NB4 (cell line): ENCODE results near the gene NR4A3.

Experiments
- DNase-seq: peaks from one replicate; pipeline ENCODE4 v3.0.0; 2010; ENCODE audit warnings: low read depth
- H3K4me3 ChIP-seq: one replicate; pipeline ENCODE4 v1.5.1; 2011; ENCODE audit warnings: mild to moderate bottlenecking, low read depth, low read length, moderate library complexity
- CTCF ChIP-seq: IDR thresholded peaks from one replicate; pipeline ENCODE4 v1.5.1; 2012; ENCODE audit warnings: low read depth, low read length
- MAX ChIP-seq: IDR thresholded peaks from 2 replicates; pipeline ENCODE4 v1.6.1; 2011; ENCODE audit warnings: low read depth, low read length
- MYC ChIP-seq: IDR thresholded peaks from 2 replicates; pipeline ENCODE4 v1.6.1; 2011; ENCODE audit warnings: low read depth, low read length
- POLR2A ChIP-seq: IDR thresholded peaks from 2 replicates; pipeline ENCODE4 v1.6.1; 2011; ENCODE audit warnings: mild to moderate bottlenecking; ENCODE audit not compliant: insufficient read length; ENCODE audit errors: extremely low read depth

Gene NR4A3

GRCh38 chr9:99834474-99834873, 12.8 kb downstream of the NR4A3 start:
- no peak overlapping the region for H3K4me3 ChIP-seq
- TF ChIP-seq MYC (no peak), POLR2A (no peak), CTCF (no peak), MAX (no peak)
- DNase-seq = no peak

GRCh38 chr9:99835142-99835541, 13.5 kb downstream of the NR4A3 start:
- TF ChIP-seq MAX (no peak), MYC (no peak), POLR2A (no peak), CTCF (no peak)
- DNase-seq = no peak
- no peak overlapping the region for H3K4me3 ChIP-seq

DNA sequence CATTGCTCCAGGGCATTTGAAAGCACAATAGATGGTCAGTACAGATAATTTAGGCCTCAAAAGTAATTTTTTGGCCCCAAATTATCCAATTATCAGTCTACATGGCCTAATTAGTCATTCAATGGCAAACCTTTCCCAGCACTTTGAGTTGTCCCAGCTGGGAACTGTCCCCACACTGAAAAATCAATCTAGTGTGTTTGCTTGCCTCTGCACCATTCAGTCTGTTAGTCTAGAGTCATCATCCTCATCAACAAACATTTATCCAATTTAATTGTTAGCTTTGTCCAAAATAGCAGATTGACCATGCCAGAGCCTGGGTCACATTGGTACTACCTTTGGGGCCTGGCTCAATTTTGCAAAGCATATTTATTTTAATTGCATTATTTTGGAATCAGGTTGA, 13.9 kb downstream of the NR4A3 start:
- TF ChIP-seq CTCF (no peak), MAX (no peak), POLR2A (no peak), MYC (no peak)
- DNase-seq = no peak
- no peak overlapping the region for H3K4me3 ChIP-seq

GRCh38 chr9:99840072-99840471, 18.4 kb downstream of the NR4A3 start:
- H3K4me3 ChIP-seq = no peak overlapping the region
- DNase-seq = no peak
- no peak for TF ChIP-seq POLR2A

- no peak overlapping the region for H3K4me3 ChIP-seq
- DNase-seq = no peak
- TF ChIP-seq CTCF = no peak
- no peak for TF ChIP-seq MYC
- no peak for TF ChIP-seq POLR2A
- no peak for TF ChIP-seq MAX
Measured at GRCh38 chr9:99845063-99845462, 23.4 kb downstream of the NR4A3 start.

GRCh38 chr9:99848447-99848846, 26.8 kb downstream of the NR4A3 start:
- no peak for TF ChIP-seq CTCF
- no peak for TF ChIP-seq MAX
- TF ChIP-seq MYC = no peak
- no peak for TF ChIP-seq POLR2A
- no peak overlapping the region for H3K4me3 ChIP-seq
- no peak for DNase-seq
